HG03558 (cell line): ENCODE measurements around the gene KLHL40.

Experiments used
- ATAC-seq: cut with Tn5 transposase; IDR thresholded peaks from one replicate; pipeline ENCODE4 v1.9.1; 2021; ENCODE audit warnings: moderate number of reproducible peaks; ENCODE audit not compliant: unreplicated experiment; ENCODE audit errors: extremely low read depth

KLHL40 gene

DNA sequence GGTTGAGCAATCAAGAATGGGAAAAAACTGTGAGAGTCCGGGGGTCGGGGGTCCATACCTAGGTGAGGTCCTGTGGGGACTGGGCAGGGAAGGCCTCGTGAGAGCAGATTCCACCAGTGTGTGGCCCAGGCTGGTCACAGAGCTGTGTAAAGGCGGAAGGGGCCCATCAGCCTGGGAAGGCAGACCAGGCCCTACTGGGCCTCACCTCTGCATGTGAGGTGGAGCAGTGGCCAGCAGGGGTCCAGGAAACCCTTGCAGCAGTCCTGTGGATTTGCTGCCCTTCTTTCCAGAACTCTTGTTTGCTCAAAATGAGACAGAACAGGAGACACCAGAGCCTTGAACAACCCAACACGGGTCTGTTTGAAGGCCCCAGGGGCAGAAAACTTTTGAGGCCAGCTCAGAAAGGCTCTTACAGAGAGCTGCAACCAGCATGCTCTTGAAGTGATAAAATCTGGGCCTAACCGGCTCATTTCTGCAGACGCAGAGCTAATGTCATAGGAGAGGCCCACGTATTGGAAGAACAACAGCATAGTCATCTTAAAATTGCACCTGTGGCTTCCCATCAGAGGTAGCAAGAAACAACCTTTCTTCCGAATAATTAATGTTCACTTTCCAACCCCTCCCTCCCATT lies 47.6 kb downstream of the KLHL40 start:
- no peak for ATAC-seq

DNA sequence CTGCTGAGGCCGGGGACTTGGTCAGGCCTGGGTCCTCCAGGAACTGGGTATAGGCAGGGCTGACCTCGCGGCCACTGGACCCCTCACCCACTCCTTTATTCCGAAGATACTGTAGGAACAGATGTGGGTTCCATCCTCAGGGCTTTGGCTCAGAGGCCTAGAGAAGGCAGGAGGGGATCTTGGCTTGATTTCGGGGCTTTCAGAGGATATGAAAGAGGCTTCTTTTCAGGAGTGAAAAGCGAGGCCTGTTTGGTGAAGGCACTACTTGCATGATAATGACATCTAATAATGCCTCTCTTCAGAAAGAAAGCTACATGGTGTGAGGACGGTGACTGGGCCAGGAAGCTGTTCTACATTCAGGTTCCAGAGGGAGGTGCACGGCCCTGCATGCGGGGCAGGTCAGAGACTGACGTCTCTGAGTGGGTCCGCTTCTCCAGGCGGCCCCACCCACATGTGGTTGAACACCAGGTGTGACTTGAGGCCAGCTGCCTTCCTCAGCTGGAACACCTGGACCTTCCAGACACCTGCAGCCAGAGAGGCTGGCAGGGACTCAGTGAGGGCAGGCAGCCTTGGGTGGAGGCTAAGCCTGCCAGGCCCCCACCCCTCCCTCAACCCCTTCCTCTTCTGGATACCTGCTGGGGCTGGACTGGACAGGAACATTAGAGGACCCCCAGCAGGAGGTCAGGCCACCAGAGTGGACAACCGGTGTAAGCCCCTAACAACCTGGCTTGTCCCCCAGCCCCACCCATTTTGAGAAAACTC lies 48.3 kb downstream of the KLHL40 start:
- ATAC-seq = no peak

DNA sequence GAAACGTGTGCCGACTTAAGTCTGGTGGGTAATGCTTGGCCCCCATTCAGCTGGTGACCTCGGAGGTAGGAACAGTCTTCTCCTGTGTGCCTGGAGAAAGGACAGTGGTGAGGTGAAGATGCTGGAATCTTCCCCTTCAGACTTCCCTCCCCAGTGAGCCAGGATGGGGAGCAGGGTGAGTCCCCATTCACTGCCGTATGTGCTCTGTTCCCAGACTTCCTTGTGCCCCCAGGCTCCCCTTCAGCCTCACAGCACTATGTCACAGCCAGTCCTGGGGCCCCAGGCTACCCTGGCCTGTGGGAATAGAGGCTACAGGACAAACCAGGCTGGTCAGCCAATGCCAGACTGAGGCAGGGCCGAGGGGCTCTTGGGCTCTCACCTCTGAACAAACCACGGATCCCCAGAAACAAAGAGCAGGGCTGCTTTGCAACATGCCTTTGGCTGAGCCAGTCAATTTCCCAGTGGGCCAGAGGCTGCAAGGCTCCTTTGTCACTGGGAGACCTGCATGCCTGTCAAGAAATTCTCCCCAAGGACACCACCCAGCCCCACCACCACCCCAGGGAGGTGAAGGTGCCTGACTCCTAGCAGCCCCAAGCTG lies 49.0 kb downstream of the KLHL40 start:
- no peak for ATAC-seq

DNA sequence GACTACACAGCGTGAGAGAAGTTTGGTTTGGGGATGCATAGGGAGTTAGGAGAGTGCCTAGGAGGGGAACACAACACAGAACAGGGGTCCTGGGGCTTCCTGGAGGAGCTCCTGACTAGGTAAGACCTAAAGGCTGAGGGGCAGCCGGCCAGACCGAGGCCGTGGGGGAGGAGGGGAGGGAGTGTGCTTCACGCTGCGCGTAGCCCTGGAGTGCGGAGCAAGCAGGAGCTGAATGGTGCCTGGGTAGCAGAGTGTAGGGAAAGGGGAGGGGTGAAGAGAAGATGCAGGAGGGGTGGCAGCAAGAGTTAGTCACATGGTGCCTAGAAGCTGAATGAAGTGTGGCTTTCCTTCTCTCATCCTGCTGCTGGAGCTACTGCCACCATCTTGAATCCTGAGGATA lies 49.7 kb downstream of the KLHL40 start:
- ATAC-seq = no peak

DNA sequence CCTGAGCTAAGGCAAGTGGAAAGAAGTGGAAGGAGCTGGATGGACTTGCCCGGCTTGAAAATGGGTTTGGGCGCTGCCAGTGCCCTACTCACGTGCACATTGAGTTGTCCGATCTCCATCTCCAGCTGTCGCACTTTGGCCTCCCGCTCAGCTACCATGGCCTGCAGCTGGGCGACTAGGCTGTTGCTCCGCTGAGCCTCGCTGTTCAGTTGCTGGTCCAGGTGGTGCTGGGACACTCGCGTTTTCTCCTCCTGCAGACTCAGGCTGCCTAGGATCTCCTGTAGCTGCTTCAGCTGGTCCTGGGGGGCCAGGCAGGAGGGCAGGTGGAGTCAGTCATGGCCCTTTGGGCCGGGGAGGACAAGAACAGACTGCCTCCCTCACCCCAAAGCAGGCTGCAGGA lies 50.3 kb downstream of the KLHL40 start:
- no peak for ATAC-seq

DNA sequence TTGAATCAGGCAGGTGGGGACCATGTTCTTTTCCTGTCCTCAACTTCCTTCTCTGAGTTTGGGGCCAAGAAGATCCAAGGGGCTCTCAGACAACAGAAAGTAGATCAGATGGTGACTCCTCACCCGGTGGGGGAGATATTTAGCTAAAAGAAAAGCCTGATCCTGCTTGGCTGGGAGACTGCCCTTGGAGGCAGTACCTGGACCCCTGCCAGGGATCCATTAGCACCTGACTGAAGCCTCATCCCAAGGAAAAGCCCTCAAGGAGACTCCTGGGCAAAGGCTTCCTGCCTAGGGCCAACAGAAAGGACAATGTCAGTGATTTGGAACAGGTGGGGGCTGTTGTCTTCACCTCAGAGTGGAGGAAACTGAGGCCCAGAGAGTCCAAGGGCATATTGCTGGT lies 50.7 kb downstream of the KLHL40 start:
- ATAC-seq = no peak

DNA sequence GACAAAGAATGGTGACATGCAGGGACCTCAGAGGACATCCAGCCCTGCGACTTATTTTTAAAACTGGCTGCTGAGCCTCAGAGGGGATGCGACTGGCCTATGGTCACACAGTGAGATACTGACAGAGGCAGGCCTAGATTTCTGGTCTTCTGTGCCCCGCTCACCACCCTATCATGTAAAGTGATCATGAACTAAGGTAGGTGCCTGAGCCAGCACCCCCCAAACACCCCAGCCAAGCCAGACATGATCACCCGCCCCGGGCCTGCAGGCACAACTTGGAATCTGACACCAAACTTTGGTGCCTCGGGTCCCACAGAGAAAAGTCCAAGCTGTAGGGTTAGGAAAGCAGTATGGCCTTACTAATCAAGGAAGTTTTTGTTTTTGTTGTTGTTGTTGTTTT lies 51.2 kb downstream of the KLHL40 start:
- no peak for ATAC-seq

DNA sequence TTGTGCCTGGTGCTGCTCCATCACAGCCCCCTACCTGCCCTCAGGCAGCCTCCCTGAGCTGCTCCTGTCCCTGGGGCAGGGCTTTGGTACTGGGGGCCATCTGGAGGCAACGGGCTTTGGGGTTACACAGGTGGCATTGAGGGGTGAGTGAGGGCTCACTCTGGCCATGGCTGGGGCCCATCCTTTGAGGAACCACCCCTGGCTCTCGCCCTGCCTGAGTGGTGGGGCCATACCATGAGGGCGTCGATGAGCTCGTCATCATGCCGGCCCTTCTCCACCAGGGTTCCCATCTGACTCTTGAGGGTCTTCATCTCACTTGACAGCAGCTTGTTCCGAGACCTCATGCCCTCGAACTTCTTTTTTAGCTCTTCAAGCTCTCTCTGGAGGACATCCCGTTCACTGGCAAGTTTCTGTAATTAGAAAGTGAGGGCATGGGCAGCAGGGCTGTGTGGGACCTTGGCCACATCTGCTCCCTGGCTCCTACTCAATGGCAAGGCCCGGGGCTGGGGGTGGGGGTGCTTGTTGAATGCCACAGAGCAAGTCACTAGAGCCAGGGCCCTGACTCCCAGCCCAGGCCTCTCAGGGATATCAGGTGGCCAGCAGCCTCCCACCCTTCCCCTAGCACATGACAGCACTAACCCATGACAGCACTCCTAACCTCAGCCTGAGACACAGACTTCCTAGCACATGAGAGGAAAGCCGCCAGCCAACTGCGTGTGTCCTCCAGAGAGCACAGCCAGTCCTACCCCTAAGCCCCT lies 54.2 kb downstream of the KLHL40 start:
- no peak for ATAC-seq

DNA sequence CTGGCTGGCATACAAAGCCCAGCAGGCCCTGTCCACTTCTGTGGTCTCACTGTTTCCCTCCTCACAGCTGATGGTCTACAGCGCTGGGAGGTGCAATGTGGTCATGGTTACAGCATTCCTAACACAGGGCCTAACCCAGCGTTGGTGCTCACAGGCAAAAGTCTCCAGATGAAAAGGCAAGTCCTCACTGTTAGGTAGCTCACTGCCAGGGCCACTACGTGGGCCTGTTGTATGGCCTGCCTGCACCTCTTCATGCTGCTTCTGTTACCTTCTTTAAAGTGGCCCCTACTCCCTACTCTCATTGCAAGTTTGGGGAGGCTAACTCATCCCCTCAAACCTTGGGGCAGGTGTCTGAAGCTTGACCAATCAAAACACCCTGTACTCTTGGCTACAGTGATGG lies 56.5 kb downstream of the KLHL40 start:
- no peak for ATAC-seq
